Keratinocyte (primary cell): ENCODE data around the gene FTCD. TPM values are rescaled to one million over a fixed set of nuclear protein-coding genes. Genes with fewer than 3 reads are reported as not detected.

ENCODE experiments used
- DNase-seq: peaks from one replicate; pipeline ENCODE4 v3.0.0-alpha.2; 2011; ENCODE audit warnings: low read depth, missing footprints, low spot score
- FAIRE-seq: peaks from 2 replicates; lab custom pipeline; 2011; peaks lifted over from hg19 to GRCh38; lab: Jason Lieb, UNC
- H2AFZ ChIP-seq: 2 replicates; pipeline ENCODE4 v1.6.0; 2012; ENCODE audit warnings: low read length, control low read depth, inconsistent platforms; ENCODE audit not compliant: control insufficient read depth
- H3K27ac ChIP-seq: 2 replicates; pipeline ENCODE4 v1.5.1; 2011; ENCODE audit warnings: low read length; ENCODE audit not compliant: control insufficient read depth, insufficient read depth
- H3K27me3 ChIP-seq: 3 replicates; pipeline ENCODE4 v1.6.0; 2011; ENCODE audit warnings: low read length; ENCODE audit not compliant: control insufficient read depth, insufficient read depth; ENCODE audit errors: extremely low read depth
- H3K36me3 ChIP-seq, 2 experiments: 2 replicates in 1 of 2; 3 replicates in 1 of 2; pipeline ENCODE4 v1.5.1; 2011; ENCODE audit warnings: low read length in 2 of 2, mild to moderate bottlenecking in 1 of 2; ENCODE audit not compliant: control insufficient read depth in 2 of 2, insufficient read depth in 2 of 2; ENCODE audit errors: extremely low read depth in 1 of 2
- H3K4me1 ChIP-seq: 3 replicates; pipeline ENCODE4 v1.5.1; 2011; ENCODE audit warnings: low read length; ENCODE audit not compliant: control insufficient read depth, insufficient read depth; ENCODE audit errors: extremely low read depth
- H3K4me2 ChIP-seq: 3 replicates; pipeline ENCODE4 v1.6.0; 2011; ENCODE audit warnings: low read depth, low read length; ENCODE audit not compliant: control insufficient read depth, insufficient read depth; ENCODE audit errors: extremely low read depth
- H3K4me3 ChIP-seq, 3 experiments: fragments of 200-600 bp in 1 of 3; sonication (generic) in 1 of 3; 2 replicates in 2 of 3; 3 replicates in 1 of 3; pipeline ENCODE4 v1.5.1; 2011 to 2016; ENCODE audit warnings: low read length in 3 of 3, mild to moderate bottlenecking in 3 of 3, control low read depth in 2 of 3, inconsistent platforms in 1 of 3, low read depth in 1 of 3, mixed read lengths in 1 of 3, mixed run types in 1 of 3, moderate library complexity in 1 of 3; ENCODE audit not compliant: control insufficient read depth in 2 of 3, insufficient read depth in 2 of 3; ENCODE audit errors: extremely low read depth in 1 of 3
- H3K79me2 ChIP-seq: 2 replicates; pipeline ENCODE4 v1.6.0; 2012; ENCODE audit warnings: low read length; ENCODE audit not compliant: control insufficient read depth, insufficient read depth
- H3K9ac ChIP-seq: 3 replicates; pipeline ENCODE4 v1.6.0; 2011; ENCODE audit warnings: low read length; ENCODE audit not compliant: control insufficient read depth, insufficient read depth; ENCODE audit errors: extremely low read depth
- H3K9me1 ChIP-seq: 3 replicates; pipeline ENCODE4 v1.6.0; 2011; ENCODE audit warnings: low read length; ENCODE audit not compliant: control insufficient read depth, insufficient read depth; ENCODE audit errors: extremely low read depth
- H3K9me3 ChIP-seq: 2 replicates; pipeline ENCODE4 v1.5.1; 2012; ENCODE audit warnings: low read depth, low read length; ENCODE audit not compliant: control insufficient read depth
- H4K20me1 ChIP-seq: 3 replicates; pipeline ENCODE4 v1.6.0; 2011; ENCODE audit warnings: low read length; ENCODE audit not compliant: control insufficient read depth, insufficient read depth; ENCODE audit errors: extremely low read depth
- EZH2 ChIP-seq: IDR thresholded peaks from one replicate; pipeline ENCODE4 v1.6.1; 2012; ENCODE audit warnings: inconsistent platforms, mild to moderate bottlenecking, low read length, moderate library complexity
- dilution Hi-C: fragments of 300-500 bp; cut with MboI; formaldehyde crosslinking; loops from one replicate; pipeline ENCODE4 v1.7.0; 2020; ENCODE audit warnings: low sequenced_read_pairs; ENCODE audit not compliant: extremely low pct_ligation_motif_present
- polyA plus RNA-seq, 5 experiments: library from polyadenylated mRNA; depleted of rRNA in 3 of 5; stranded (reverse) in 3 of 5; stranded (forward) in 1 of 5; unstranded in 1 of 5; fragments of >200 nt; gene quantifications; 1 replicate in 1 of 5; 2 replicates in 3 of 5; 3 replicates in 1 of 5; pipeline versions ENCODE4 v1.2.1 to v1.2.3, GENCODE V29; 2011 to 2012; ENCODE audit warnings: missing spikeins in 2 of 5, low read depth in 1 of 5, low replicate concordance in 1 of 5
- TF ChIP-seq, protein P1 (sequence below), 3 experiments: IDR thresholded peaks in 1 of 3; conservative IDR thresholded peaks in 1 of 3; optimal IDR thresholded peaks in 1 of 3; 2 replicates in 2 of 3; 3 replicates in 1 of 3; pipeline versions ENCODE3 to v1.5.1; 2011; ENCODE audit warnings: low read length in 3 of 3, mild to moderate bottlenecking in 3 of 3, moderate library complexity in 2 of 3, control low read depth in 1 of 3, inconsistent platforms in 1 of 3; ENCODE audit not compliant: insufficient read depth in 2 of 3; ENCODE audit errors: extremely low read depth in 1 of 3

FTCD gene
- polyA plus RNA-seq, 1 donor (not counting 4 experiments of a cell fraction or from before 2014, with no cell fraction given), result not detected

DNA sequence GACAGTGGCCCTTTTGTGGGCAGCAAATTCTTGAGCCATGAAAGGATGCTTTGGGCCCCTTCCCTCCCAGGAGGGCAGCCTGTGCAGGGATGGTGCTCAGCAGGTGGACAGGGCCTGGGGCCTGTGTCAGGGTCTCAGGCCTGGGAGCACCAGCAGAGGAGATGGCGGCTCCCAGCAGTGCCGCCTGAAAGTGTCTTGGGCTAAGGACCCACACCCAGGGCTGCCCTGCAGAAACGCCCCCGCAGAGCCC lies 23.9 kb downstream of the FTCD start:
- no peaks in the 10 kb centered on the region for H3K9me1 ChIP-seq
- no peak for DNase-seq
- no peak overlapping the region for H2AFZ ChIP-seq
- dilution Hi-C loops, result no loop called here
- H3K27me3 ChIP-seq, result no peaks in the 10 kb centered on the region
- H3K27ac ChIP-seq, result no peak overlapping the region
- TF ChIP-seq, protein P1, sequence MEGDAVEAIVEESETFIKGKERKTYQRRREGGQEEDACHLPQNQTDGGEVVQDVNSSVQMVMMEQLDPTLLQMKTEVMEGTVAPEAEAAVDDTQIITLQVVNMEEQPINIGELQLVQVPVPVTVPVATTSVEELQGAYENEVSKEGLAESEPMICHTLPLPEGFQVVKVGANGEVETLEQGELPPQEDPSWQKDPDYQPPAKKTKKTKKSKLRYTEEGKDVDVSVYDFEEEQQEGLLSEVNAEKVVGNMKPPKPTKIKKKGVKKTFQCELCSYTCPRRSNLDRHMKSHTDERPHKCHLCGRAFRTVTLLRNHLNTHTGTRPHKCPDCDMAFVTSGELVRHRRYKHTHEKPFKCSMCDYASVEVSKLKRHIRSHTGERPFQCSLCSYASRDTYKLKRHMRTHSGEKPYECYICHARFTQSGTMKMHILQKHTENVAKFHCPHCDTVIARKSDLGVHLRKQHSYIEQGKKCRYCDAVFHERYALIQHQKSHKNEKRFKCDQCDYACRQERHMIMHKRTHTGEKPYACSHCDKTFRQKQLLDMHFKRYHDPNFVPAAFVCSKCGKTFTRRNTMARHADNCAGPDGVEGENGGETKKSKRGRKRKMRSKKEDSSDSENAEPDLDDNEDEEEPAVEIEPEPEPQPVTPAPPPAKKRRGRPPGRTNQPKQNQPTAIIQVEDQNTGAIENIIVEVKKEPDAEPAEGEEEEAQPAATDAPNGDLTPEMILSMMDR (optimal IDR thresholded peaks at IDR 0.05 in 1 of 3, IDR thresholded peaks at IDR 0.05 in 1 of 3, conservative IDR thresholded peaks at IDR 0.05 in 1 of 3; ENCODE audit: extremely low read depth in 1 of 3, insufficient read depth in 2 of 3, low read length in 3 of 3), result no peak
- no peak for TF ChIP-seq EZH2
- peaks cover 4% of the 10 kb centered on the region for H3K9me3 ChIP-seq
- H3K79me2 ChIP-seq, result no peaks in the 10 kb centered on the region
- H3K4me1 ChIP-seq, result no peaks in the 10 kb centered on the region
- no peaks in the 10 kb centered on the region for H3K36me3 ChIP-seq
- H3K4me3 ChIP-seq, result no peak overlapping the region
- H3K9ac ChIP-seq, result no peak overlapping the region
- no peak for FAIRE-seq
- H3K4me2 ChIP-seq, result no peak overlapping the region
- no peaks in the 10 kb centered on the region for H4K20me1 ChIP-seq

DNA sequence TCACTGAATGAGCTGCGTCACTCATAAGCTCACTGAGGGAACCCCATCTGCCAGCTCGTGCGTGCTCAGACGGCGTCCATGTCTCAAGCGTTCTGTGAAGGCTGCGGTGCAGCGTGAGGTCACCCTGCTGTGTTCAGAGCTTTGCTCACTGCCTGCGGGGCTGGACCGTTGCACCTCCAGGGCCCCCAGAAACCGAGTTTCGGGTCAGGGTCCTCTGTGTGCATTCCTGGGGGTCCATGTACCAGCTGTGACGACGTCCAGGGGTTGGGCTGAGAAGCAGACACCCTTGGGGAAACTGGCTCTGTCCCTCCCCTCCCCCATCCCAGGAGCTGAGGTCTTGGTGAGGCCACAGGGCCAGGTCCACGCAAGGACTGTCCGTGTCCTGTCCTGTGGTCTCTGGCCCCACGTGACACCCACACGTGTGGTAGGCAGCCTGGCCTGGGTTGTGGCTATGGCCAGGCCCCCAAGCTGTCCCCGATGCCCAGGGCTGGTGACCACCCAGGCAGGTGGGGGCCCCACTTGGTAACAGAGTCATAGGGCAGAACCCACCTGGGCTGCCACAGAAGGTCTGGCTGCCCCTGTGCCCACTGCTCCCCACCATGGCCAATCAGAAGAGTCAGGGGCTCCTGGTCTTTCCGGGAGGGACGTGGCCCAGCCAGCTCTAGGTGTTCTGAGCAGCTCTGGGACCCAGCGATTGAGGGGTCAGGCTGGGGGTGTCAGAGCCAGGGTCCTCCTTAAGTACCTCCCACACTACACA lies 24.4 kb downstream of the FTCD start:
- FAIRE-seq, result no peak
- H2AFZ ChIP-seq, result no peak overlapping the region

More for the DNA sequence above, 24.4 kb downstream of the FTCD start:
- Histone ChIP-seq H3K9me1 (no peaks in the 10 kb centered on the region), H3K4me1 (no peaks in the 10 kb centered on the region), H4K20me1 (no peaks in the 10 kb centered on the region), H3K27me3 (no peaks in the 10 kb centered on the region), H3K27ac (no peak overlapping the region), H3K9me3 (peaks cover 4% of the 10 kb centered on the region), H3K79me2 (no peaks in the 10 kb centered on the region), H3K9ac (no peak overlapping the region), H3K36me3 (no peaks in the 10 kb centered on the region), H3K4me2 (no peak overlapping the region), H3K4me3 (no peak overlapping the region)
- dilution Hi-C loops, result no loop called here
- no peak for DNase-seq
- TF ChIP-seq, protein P1 (optimal IDR thresholded peaks at IDR 0.05 in 1 of 3, IDR thresholded peaks at IDR 0.05 in 1 of 3, conservative IDR thresholded peaks at IDR 0.05 in 1 of 3; ENCODE audit: extremely low read depth in 1 of 3, insufficient read depth in 2 of 3, low read length in 3 of 3), result no peak
- TF ChIP-seq EZH2, result no peak
